ENCODE data around the gene CNKSR3.

The CNKSR3 gene

DNA sequence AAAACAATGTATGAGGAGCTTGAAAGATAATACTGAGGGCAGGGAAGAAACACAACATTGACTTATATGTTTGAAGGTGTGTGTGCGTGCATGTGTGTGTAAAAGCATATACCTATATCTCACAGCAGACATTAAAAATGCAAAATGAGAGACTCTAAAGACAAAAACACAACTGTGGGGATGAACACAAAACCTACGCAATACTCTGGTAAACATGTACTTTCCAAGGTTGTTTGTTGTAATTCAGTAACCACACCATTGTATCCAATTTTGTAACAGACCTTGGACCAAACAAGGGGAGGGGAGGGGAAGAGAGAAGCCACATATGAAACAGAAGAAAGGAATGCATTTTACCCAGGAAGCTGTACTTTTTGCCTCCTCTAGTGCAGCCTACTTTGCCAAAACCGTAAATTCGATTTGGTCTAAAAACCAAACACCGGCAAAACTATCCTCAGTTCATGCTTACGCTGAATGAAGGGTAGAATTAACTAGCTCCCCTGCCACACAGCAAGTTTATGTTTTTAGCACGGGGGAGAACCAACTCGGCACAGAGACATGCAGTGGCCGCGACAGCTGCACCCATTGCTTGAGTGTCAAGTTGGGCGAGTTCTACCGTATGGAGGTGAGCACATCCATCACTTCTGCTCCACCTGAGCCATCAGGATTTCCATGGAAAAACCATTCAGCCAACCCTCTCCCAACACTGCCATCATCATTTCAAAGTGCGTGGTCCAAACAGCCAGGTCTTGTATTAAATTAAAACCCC lies 50.0 kb downstream of the CNKSR3 start:
- FAIRE-seq (no peak), DNase-seq (ENCODE audit: insufficient read length) (no peak)

DNA sequence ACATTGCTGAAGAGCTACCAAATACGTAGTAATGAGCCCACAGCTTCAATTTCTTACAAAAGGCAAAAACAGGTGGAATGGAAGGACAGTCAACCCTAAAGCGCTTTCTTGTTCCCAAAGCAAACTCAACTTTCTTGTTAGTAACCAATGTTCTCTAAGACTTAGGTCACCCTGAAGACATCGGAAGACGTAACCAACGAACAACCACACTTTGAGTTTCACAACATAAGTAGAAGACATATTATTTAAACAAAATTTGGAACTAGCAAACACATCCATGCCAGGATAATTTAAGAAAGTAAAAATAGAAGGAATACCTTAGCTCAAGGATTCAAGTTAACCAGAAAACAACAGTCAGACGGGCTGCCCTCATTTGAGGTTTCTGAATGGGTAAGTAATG lies 51.0 kb downstream of the CNKSR3 start:
- DNase-seq (ENCODE audit: insufficient read length) = no peak
- no peak for TF ChIP-seq POLR2AphosphoS5 (IDR thresholded peaks at IDR 0.05; ENCODE audit: low read depth, low read length)
- no peak for FAIRE-seq

More for the DNA sequence above, 50.0 kb downstream of the CNKSR3 start:
- TF ChIP-seq TAF1 (IDR thresholded peaks at IDR 0.05; ENCODE audit: borderline replicate concordance, low read depth, low read length) (no peak), POLR2A (IDR thresholded peaks at IDR 0.05; ENCODE audit: low read depth, low read length) (no peak), POLR2AphosphoS5 (IDR thresholded peaks at IDR 0.05; ENCODE audit: low read depth, low read length) (no peak)

DNA sequence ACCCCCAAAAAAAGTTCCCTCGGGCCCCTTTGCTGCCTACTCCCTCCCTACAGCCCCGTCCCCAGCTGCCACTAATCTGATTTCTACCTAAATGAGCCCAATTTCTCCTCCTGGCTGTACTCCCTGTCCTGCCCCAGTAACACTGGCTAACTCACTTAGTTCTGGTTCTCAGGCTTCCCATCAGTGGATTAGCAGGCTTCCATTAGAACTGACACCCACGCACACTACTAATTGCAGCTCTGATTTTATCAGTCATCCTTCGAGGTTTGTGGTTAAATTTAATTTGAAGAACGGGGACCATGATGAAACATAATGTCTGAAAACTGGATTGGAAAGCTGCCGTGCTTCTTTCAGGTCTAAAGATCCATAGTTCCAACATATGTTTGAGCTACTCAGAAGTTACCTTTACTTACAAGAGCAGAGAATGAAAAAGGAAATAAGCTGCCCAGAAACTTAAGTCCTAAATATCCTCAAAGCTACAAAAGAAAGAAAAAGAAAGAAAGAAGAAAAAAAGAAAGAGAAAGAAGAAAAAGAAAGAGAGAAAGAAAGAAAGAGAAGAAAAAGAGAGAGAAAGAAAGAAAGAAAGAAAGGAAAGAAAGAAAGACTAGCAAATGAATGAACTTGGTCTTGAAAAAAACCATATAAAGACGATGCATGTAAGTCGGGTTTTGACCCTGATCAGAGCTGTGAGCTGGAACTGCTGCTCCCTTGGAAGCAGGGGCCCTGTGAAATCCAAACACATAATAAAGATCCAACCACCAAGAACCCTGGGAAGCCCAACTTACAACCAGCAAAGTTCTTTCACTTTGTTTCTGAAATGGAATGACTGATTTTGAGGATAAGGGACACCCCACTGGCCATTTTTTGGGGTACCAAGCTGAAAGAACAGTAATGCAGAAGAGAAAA lies 51.7 kb downstream of the CNKSR3 start:
- no peak for FAIRE-seq
- no peak for TF ChIP-seq POLR2AphosphoS5 (IDR thresholded peaks at IDR 0.05; ENCODE audit: low read depth, low read length)
- no peak for TF ChIP-seq TAF1 (IDR thresholded peaks at IDR 0.05; ENCODE audit: borderline replicate concordance, low read depth, low read length)
- no peak for TF ChIP-seq POLR2A (IDR thresholded peaks at IDR 0.05; ENCODE audit: low read depth, low read length)
- DNase-seq (ENCODE audit: insufficient read length) = no peak

DNA sequence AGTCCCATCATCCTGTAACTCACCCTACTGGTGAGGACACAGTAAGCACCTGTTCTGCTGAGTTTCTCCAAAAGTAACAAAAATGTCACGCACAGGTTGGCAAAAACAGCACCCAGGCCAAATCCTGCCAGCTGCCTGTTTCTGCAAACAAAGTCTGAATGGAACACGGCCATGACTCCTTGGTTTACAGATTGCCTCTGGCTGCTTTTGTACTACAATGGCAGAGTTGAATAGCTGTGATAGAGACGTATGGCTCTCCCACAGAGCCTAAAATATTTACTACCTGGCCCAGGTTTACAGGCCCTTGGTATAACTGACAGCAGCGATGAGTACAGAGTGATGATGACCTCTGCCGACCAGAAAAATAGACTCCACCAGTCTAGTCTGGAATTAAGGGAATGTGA lies 52.6 kb downstream of the CNKSR3 start:
- TF ChIP-seq TAF1 (IDR thresholded peaks at IDR 0.05; ENCODE audit: borderline replicate concordance, low read depth, low read length) = no peak
- no peak for TF ChIP-seq POLR2AphosphoS5 (IDR thresholded peaks at IDR 0.05; ENCODE audit: low read depth, low read length)
- TF ChIP-seq POLR2A (IDR thresholded peaks at IDR 0.05; ENCODE audit: low read depth, low read length) = no peak
- FAIRE-seq = no peak

DNA sequence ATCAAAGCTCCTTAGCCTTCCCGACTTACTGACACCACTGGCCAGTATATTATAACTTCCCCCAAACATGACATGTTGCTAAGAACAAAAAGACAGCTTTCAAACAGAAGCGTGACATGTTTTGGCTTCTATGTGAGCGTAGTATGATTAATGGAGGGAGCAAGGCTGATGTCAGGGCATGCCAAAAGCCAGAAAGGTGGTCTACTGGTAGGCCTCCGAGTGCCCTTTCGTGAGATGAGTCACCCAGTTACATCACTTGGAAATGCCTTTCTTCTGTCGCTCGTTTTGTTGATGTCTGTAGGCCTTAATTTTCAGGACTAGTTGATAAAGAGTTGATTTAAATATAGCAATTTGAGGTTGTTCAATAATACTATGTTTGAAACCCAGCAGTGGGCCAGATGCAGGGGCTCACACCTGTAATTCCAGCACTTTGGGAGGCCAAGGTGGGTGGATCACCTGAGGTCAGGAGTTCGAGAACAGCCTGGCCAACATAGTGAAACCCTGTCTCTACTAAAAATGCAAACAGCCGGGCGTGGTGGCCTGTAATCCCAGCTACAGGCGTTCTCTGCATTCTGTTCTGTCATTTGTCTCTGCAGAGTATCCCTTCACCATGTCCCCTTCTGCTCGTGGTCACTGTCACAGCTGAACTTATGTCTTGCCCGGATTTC lies 53.3 kb downstream of the CNKSR3 start:
- no peak for FAIRE-seq
- TF ChIP-seq TAF1 (IDR thresholded peaks at IDR 0.05; ENCODE audit: borderline replicate concordance, low read depth, low read length) (no peak), POLR2AphosphoS5 (IDR thresholded peaks at IDR 0.05; ENCODE audit: low read depth, low read length) (no peak), POLR2A (IDR thresholded peaks at IDR 0.05; ENCODE audit: low read depth, low read length) (no peak)
- no peak for DNase-seq (ENCODE audit: insufficient read length)

More for the DNA sequence above, 52.6 kb downstream of the CNKSR3 start:
- no peak for DNase-seq (ENCODE audit: insufficient read length)

DNA sequence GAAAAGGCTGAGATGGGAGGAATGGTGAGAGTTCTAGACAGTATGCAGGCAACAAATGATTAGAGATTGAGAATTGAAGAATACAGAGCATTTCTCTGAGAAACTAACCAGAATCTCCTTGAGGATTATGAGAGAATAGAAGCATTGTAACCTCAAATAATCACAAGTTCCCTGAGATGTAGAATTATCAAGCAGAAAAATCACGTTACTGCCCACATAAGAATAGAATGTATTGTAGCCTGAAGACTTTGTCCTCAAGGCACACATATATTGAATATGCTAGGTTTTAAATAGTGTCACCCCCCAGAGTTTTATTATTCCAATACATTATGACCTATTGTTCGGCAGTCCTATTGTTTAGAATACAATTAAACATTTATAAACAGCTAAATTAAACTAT lies 57.2 kb downstream of the CNKSR3 start:
- no peak for TF ChIP-seq POLR2AphosphoS5 (IDR thresholded peaks at IDR 0.05; ENCODE audit: low read depth, low read length)
- no peak for TF ChIP-seq TAF1 (IDR thresholded peaks at IDR 0.05; ENCODE audit: borderline replicate concordance, low read depth, low read length)
- no peak for TF ChIP-seq POLR2A (IDR thresholded peaks at IDR 0.05; ENCODE audit: low read depth, low read length)
- no peak for FAIRE-seq
- DNase-seq (ENCODE audit: insufficient read length) = no peak

DNA sequence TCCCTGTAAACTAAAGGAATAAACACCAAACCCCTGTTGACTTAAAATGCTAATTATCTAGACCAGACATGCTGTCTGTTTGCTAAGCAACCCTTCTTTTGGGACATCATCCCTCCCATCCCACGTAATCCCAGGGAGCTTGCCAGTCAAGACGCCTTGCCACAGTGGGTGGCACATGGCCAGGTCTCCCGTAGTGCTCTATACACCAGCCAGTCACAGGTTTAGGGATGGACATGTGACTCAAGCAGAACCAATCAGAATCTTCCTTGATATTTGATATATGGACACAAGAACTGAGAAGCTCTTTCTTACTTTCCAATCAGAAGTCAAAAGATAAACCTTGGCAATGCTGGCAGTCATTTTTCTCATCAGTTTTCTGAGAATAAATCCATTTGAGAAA lies 60.0 kb downstream of the CNKSR3 start:
- DNase-seq (ENCODE audit: insufficient read length) = no peak
- no peak for FAIRE-seq
- TF ChIP-seq POLR2AphosphoS5 (IDR thresholded peaks at IDR 0.05; ENCODE audit: low read depth, low read length) (no peak), TAF1 (IDR thresholded peaks at IDR 0.05; ENCODE audit: borderline replicate concordance, low read depth, low read length) (no peak), POLR2A (IDR thresholded peaks at IDR 0.05; ENCODE audit: low read depth, low read length) (no peak)

DNA sequence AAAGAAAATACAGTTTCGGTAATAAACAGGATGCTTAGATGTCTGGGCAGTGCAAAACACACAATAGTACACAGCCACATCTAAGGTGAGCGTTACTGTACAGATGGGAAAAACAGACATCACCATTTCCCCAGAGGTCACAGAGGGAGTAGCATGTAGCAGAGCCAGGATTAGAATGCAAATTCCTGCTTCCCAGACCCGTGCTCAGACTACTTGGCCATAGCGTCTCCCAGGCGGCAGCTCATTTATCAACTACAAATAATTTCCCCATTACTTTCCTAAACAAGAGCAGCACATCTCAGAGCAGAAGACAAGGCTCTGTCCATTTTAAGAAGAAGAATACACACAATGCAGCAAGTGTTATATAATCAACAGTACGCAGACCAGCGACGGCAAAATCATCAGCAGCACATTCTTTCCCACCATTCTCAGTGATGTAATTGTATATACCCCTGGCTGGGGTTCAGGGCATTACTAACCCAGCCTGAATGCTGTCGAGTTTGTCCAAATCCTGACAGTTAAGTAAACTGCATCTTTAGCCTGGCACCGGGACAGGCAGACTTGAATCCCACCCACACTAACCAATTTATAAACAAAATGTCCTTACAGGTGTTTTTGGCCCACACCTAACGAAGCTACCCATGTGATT lies 61.9 kb downstream of the CNKSR3 start:
- no peak for FAIRE-seq
- TF ChIP-seq POLR2AphosphoS5 (IDR thresholded peaks at IDR 0.05; ENCODE audit: low read depth, low read length) = no peak
- no peak for TF ChIP-seq POLR2A (IDR thresholded peaks at IDR 0.05; ENCODE audit: low read depth, low read length)
- TF ChIP-seq TAF1 (IDR thresholded peaks at IDR 0.05; ENCODE audit: borderline replicate concordance, low read depth, low read length) = no peak
- no peak for DNase-seq (ENCODE audit: insufficient read length)

DNA sequence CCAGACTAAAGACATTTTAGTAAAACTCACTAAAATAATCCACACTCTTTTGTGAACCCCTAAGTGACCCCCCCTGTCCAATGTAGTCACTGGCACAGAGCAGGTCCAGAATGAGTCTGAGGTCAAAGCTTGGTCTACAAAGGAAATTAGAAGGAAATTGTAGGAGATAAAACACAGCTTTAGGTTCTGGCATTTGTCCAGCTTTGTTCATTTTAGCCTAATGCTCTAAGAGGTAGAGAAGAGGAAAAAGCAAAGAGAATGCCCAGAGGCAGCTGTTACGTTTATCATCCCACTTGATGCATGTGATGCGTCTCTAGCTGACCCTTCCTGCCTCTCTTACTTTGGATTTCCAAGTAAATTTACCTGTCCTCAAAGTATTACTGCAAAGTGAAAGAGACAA lies 62.5 kb downstream of the CNKSR3 start:
- DNase-seq (ENCODE audit: insufficient read length) (no peak), FAIRE-seq (no peak)
- TF ChIP-seq POLR2AphosphoS5 (IDR thresholded peaks at IDR 0.05; ENCODE audit: low read depth, low read length) (no peak), POLR2A (IDR thresholded peaks at IDR 0.05; ENCODE audit: low read depth, low read length) (no peak), TAF1 (IDR thresholded peaks at IDR 0.05; ENCODE audit: borderline replicate concordance, low read depth, low read length) (no peak)

DNA sequence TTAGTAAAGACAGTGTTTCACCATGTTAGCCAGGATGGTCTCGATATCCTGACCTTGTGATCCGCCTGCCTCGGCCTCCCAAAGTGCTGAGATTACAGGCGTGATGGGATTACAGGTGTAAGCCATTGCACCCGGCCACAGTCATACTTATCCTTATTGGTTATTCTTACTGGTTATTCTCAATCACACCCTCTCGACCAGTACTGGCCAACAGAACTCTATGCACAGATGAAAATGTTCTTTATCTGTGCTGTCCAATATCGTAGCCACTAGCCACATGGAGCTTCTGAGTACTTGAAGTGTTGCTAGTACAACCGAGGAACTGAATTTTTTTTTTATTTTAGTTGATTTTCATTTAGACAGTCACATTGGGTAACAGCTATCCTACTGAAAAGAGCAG lies 63.5 kb downstream of the CNKSR3 start:
- TF ChIP-seq POLR2A (IDR thresholded peaks at IDR 0.05; ENCODE audit: low read depth, low read length) = no peak
- TF ChIP-seq TAF1 (IDR thresholded peaks at IDR 0.05; ENCODE audit: borderline replicate concordance, low read depth, low read length) = no peak
- no peak for TF ChIP-seq POLR2AphosphoS5 (IDR thresholded peaks at IDR 0.05; ENCODE audit: low read depth, low read length)
- DNase-seq (ENCODE audit: insufficient read length) (no peak), FAIRE-seq (no peak)

DNA sequence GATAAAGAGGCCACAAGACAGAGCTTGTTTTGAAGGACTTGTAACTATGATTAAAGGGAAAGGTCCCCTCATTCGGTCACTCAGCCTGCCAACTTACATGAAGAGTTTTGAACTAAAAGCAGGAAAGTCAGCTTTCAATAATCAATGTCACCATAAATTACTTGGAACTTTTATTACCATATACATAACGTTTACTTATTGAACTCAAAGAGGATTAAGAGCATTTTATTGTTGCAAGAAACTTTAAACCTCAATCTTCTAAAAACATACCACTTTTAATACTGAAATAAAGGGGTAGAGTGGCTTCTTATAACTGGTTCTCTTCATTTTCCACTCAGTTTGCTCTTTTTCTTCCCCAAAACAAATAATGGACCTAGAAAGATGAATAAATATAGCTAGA lies 65.1 kb downstream of the CNKSR3 start:
- FAIRE-seq = no peak
- TF ChIP-seq TAF1 (IDR thresholded peaks at IDR 0.05; ENCODE audit: borderline replicate concordance, low read depth, low read length) (no peak), POLR2AphosphoS5 (IDR thresholded peaks at IDR 0.05; ENCODE audit: low read depth, low read length) (no peak), POLR2A (IDR thresholded peaks at IDR 0.05; ENCODE audit: low read depth, low read length) (no peak)

More for the DNA sequence above, 65.1 kb downstream of the CNKSR3 start:
- DNase-seq (ENCODE audit: insufficient read length) = no peak
